GM18502 (cell line): Measurements from ENCODE around the gene MYOG.

ENCODE experiments used
- ATAC-seq: cut with Tn5 transposase; IDR thresholded peaks from one replicate; pipeline ENCODE4 v1.9.1; 2021; ENCODE audit warnings: mild to moderate bottlenecking; ENCODE audit not compliant: unreplicated experiment, poor library complexity

MYOG gene

GRCh38 chr1:203117611-203118575 lies 32.1 kb upstream of the MYOG start:
- ATAC-seq: no peak

GRCh38 chr1:203116091-203116820 lies 30.4 kb upstream of the MYOG start:
- ATAC-seq: no peak

- ATAC-seq: no peak
Measured at GRCh38 chr1:203114202-203114601, 28.4 kb upstream of the MYOG start.

GRCh38 chr1:203113308-203113707 lies 27.5 kb upstream of the MYOG start:
- ATAC-seq: no peak

GRCh38 chr1:203112475-203112874 lies 26.7 kb upstream of the MYOG start:
- ATAC-seq: no peak

GRCh38 chr1:203104789-203105390 lies 19.1 kb upstream of the MYOG start:
- no peak for ATAC-seq

- no peak for ATAC-seq
Measured at GRCh38 chr1:203103829-203104495, 18.1 kb upstream of the MYOG start.

- ATAC-seq: no peak
Measured at GRCh38 chr1:203103216-203103615, 17.4 kb upstream of the MYOG start.

GRCh38 chr1:203101813-203102634 lies 16.2 kb upstream of the MYOG start:
- ATAC-seq: no peak

GRCh38 chr1:203100516-203100869 lies 14.7 kb upstream of the MYOG start:
- no peak for ATAC-seq

- ATAC-seq: no peak
Measured at GRCh38 chr1:203099805-203100515, 14.1 kb upstream of the MYOG start.

- no peak for ATAC-seq
Measured at GRCh38 chr1:203098914-203099520, 13.2 kb upstream of the MYOG start.

GRCh38 chr1:203098445-203098844 lies 12.6 kb upstream of the MYOG start:
- ATAC-seq: no peak

- ATAC-seq: no peak
Measured at GRCh38 chr1:203097001-203097400, 11.2 kb upstream of the MYOG start.

- no peak for ATAC-seq
Measured at GRCh38 chr1:203096566-203096965, 10.8 kb upstream of the MYOG start.

GRCh38 chr1:203095061-203095690 lies 9.4 kb upstream of the MYOG start:
- ATAC-seq: no peak

GRCh38 chr1:203093754-203094410 lies 8.1 kb upstream of the MYOG start:
- ATAC-seq: no peak
